Non-pigmented ciliary epithelial cell (primary cell): Measurements from ENCODE around the gene DAZAP1.
"Not testable (repeated sequence)": the region's sequence is repeated elsewhere in the genome, so short reads cannot be mapped to it uniquely, and the experiment has no call there.

Source experiments
- DNase-seq: peaks from one replicate; pipeline ENCODE4 v3.0.0-alpha.2; 2010; ENCODE audit warnings: low read depth

Gene DAZAP1

DNA sequence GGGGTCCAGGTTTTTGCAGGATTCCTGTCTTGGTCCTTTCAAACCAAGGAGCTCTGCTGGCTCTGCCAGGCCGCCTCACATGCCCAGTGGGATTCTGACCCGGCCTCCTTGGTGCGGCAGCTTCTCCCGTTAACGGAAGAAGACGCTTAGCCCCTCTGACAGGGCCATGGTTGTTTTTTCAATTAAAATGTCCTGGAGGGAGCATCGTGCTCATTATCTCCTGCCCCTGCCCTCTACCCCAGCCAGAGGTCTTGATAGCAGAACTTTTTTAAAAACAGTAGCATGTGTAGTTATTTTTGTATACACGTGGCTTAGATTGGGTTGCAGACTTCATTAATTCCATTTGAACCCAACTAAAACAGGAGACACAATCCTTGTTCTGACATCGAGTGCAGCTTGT lies 19.4 kb downstream of the DAZAP1 start:
- no peak for DNase-seq

DNA sequence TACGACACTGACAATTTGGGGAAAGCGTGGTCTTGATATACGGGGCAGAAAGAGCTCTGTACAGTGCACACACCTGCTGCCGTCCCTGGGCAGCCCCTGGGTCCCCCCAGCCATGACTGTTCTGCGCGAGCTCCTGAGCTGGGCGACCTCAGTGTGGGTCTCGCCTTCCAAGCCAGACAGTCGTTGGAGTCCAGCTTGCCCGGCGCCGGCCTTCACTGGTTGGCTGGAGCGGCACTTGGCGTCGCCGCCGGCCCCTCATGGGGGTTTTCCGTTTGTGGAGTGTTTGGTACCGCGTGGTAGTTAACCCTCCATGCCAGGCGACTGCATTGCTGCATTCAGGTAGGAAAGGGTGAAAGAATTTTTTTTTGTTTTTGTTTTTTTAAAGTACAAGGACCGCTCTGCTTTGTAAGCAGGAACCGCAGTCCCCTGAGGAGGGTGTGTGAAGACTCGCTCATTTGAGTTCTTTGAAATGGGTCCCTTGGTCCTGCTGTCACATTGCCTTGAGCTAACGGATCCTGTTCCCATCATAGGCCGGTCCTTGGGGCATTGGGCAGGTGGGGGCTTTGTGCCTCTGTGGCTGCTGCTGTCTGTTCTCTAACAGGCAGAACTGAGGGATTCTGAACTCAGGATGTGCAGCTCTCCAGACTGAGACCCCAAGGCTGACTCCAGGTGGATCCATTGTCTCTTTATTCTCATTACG lies 20.0 kb downstream of the DAZAP1 start:
- no peak for DNase-seq

DNA sequence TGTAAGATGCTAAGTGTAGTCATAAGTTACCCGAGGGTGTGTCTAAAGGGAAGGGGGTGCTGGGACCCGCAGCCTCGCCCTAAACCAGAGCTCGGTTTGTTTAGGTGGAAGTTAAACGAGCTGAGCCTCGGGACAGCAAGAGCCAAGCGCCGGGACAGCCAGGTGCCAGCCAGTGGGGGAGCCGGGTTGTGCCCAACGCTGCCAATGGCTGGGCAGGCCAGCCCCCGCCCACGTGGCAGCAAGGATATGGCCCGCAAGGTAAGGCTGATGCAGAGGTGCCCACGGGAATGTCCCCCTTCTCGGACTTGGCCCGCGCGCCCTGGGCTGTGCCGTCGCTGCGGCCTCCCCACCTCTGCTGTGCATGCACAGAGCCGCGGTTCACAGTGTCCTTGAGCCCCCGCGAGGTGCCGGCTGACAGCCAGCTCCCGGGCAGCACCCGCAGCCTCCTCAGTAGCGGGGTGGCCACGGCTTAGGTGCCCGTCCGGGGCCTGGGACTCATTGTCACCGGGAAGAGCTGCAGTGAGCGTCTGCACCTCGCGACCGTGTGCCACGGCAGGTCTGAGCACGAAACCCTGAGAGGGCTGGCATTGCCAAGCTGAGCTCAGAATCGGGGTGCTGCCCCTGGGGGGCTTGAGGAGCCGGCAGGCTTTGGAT lies 21.5 kb downstream of the DAZAP1 start:
- DNase-seq = no peak

DNA sequence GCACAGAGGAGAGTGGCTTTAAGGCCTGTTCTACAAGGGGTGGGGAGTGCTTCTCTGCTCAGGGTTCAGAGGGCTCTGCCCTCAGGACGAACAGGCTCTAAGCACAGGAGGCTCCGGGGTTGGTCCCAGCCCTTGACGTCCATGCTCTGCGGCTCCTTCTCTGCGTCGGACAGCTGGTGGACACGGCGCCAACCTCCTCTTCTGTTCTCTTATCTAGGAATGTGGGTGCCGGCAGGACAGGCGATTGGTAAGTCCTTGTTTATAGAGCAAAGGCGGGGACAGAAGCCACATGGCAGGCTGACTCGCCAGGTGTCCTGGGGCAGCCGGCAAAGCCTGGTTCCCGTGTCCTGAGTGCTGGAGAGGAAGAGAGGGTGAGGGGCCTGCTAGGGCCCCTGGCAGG lies 22.4 kb downstream of the DAZAP1 start:
- no peak for DNase-seq

DNA sequence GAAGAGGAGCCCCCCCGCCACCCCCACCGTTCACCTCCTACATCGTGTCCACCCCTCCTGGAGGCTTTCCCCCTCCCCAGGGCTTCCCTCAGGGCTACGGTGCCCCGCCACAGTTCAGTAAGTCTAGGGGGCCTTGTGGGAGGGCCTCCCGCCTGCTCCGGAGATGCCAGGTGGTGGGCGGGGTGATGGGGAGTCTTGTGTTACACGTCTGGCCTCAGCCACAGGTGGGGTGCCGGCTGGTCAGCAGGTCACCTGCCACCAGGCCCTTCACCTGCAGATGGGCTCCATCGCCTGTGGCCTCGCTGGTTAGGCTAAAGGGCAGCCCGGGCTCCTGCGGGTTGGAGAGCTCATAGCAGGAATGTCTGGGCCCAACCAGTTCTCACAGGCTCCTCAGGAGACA lies 22.9 kb downstream of the DAZAP1 start:
- DNase-seq = no peak

DNA sequence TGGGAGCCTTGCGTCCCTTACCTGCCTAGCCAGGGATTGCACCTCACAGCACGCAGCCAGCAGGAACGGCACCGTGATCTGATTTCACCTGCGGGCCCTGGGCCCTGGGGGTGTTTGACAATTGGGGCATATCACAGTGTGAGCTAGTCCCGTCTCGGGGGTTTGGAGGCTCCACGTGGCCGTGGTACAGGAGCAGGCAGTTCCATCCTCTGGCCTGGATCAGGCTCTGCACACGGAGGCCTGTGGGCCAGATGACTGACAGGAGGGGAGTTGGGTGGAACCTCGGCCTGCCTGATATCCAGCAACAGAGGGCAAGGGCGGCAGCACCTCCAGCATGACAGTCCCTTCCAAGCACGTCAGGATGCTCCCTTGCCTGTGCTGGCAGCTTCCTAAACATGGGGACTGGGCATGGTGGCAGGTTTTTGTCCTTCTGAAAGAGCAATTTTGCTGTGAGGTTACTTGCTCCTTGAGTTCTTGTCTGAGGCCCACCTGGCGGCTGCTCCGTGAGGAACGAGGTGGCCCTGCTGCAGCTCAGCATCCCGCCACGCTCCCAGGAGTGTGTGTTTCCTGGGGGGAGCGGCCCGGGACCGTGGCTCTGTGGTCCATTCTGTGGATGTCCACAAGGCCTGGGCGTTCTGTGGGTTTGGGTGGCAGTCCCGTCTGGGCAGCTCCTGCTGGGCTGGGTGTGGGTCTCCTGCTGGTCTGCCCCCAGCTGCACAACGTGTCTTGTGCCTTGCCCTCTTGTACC lies 24.5 kb downstream of the DAZAP1 start:
- DNase-seq = no peak

DNA sequence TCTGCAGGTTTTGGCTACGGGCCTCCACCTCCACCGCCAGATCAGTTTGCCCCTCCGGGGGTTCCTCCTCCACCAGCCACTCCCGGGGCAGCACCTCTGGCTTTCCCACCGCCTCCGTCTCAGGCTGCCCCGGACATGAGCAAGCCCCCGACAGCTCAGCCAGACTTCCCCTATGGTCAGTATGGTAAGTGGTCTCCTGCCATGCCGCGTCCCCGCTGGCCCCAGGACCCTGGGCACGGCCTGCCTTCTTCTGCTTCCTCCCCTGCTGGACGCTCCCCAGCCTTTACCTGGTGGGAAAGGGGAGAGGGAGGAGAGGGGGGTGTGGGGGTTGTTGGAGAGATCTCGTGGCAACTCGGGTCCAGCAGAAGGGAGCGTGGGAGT lies 25.1 kb downstream of the DAZAP1 start:
- DNase-seq = no peak

DNA sequence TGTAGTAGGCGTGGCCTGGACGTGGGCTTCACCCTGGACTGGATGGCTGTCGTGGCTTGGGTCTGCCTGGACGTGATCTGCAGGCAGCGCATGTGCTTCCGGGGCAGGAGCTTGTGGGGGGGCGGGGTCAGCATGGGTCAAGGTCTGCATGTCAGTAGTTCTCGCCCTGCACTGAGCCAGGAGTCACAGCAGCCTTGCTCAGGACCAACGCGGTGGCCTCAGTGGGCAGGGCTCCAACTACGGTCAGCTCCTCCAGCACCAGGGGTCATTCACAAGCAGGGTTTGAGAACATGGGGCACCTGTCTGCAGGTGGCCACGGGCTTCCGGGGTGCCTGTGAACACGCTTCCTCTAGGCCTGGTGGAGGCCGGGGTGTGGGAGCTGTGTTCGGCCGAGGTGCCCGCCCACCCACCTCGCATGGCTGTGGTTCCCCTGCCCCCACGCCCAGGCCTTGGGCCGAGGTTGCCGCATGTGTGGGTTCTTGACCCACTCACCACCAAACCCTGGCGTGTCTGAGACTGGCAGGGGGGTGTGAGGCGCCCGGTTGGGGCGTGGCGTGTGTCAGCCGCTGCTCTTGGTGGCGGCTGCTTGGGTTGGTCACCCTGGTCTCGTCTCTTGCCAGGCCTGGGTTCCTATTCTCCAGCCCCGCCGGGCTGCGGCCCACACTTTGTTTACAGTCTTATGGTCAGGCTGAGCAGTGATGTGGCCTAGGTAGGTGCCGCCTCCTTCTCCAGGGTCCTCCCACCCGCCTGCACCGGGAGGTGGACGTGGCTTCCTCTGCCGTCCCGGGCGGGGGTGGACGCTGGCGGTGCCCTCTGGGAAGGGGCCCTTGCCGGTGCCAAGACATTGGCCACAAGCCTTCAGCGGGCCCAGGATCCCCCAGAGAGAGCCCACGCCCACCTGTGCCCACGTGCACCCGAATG lies 26.0 kb downstream of the DAZAP1 start:
- no peak for DNase-seq

DNA sequence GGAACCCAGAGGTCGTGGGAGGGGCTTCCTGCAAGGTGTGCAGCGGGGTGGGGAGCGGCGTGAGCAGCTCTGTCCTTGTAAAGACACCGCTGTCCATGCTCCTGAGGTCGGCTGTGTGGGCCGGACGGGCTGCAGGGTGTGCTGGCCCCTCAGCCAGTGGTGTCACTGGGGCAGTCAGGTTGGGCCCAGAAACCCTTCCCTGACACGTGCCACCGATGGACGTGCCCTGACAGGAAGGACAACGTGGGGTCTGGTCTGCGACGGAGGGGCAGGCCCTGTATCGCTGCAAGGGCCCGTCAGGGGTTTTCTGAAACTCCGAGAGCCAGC lies 26.6 kb downstream of the DAZAP1 start:
- DNase-seq = no peak

DNA sequence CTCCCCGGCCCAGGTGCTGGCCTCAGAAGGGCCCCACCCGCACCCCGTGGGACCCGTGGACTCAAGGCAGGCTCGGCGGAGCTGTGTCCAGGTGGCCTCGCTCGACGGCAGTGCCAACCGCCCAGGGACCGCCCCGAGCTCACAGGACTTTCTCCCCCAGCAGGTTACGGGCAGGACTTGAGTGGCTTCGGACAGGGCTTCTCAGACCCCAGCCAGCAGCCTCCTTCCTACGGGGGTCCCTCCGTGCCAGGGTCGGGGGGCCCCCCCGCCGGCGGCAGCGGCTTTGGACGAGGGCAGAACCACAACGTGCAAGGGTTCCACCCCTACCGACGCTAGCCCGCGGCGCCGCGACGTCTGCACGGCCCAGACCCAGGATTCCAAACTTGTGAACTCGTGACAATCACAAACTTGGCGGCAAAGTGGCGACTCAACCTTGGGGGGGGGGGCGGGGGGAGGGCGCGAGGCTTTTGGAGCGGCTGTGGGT lies 27.2 kb downstream of the DAZAP1 start:
- no peak for DNase-seq

DNA sequence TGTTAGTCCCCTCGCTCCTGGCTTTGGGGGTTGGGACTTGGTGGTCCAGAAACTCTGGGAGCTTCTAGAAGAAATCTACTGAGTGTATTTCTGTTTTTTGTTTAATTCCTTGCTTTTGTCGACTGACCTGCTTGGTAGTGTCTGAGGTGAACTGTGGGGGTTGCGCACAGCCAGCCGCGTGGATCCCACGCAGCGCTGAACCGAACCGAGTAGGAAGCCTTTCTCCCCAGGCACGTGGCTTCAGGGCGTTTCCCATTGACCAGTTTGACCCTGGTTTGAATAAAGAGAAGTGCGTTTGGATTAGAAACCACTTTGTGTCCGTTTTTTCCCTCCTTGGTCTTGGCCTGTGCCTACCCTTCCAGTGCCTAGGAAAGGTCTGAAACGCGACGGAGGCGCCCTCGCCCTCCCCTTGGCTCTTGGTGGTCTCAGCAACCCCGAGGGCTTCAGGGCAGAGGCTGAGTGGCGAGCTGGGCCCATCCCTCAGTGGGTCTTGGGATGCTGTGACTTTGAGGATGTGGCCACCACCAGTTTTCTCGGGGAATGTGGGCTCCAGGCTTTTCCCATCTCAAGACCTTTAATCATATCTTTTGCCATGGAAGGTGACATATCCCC lies 28.1 kb downstream of the DAZAP1 start:
- no peak for DNase-seq

DNA sequence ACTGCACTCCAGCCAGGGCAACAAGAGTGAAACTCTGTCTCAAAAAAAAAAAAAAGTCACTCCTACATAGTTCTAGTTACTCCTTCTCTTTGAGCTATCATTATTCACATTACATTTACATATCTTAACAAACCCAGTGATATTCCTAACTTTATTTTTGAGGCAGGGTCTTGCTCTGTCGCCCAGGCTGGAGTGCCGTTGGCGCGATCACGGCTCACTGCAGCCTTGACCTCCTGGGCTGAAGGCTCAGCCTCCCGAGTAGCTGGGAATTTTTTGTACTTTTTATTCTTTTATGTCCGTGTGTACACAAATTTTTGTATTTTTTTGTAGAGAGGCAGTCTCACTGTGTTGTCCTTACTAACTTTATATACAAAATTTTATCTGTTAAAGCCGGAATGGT lies 30.2 kb downstream of the DAZAP1 start:
- DNase-seq = no peak

DNA sequence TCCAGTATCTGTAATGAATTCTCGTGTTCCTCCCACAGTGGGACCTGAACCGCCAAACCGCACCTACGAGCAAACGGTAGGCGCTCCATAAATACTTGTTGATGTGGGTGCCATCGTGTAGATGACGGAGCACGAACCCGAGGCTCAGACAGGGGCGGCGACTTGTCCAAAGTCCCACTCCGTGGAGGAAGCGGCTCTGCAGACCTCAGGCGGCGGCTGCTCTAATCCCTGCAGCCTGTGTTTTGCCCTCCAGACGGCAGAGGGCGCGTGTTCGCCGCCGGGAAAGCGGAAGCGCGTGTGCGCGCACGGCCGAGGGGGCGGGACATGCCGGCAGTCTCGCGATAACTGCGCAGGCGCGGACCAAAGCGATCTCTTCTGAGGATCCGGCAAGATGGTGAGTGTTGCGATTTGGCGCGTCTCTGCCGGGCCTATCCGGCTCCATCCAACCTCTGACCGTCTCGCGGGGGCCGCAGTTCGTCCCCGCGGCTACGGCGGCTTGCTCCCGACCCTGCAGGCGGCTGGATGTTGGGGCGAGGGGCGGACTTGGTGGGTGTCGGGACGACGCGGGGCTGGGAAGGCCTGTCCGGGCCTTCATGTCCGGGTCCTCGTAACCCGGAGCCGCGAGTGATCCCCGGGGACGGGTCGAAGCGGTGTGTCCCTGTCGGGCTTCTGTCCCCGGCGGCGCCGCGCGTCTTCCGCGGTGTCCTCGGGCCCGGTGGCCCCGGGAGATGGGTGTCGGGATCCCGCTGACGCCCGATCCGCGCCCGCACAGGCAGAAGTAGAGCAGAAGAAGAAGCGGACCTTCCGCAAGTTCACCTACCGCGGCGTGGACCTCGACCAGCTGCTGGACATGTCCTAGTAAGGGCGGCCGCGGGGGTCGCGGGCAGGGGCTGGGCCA lies 30.9 kb downstream of the DAZAP1 start, which contains the start of gene RPS15:
Gene RPS15, plus strand, starts transcription at position 362 of the 898 bp plus-strand sequence. Its CDS starts 30 bp downstream, at position 392.
- peak; percentile 59 for DNase-seq

DNA sequence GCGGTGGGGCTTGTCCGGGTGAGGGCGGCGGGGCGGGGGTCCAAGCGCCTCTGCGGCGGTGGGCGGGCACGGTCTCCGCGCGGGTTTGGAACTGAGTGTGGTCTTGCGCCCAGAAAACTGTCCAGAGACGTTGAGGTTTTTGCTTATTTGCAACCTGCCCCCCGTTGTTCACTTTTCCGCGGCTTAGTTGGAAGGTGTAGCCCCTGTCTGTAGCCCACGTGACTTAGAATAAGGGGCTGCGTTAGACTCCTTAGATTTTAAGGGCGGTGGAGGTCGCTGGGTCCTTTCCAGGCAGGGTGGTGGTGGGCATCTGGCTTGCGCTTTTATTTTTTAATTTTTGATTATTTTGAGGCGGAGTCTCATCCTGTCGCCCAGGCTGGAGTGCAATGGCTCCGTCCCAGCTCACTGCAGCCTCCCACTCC lies 31.6 kb downstream of the DAZAP1 start:
- no peak for DNase-seq

DNA sequence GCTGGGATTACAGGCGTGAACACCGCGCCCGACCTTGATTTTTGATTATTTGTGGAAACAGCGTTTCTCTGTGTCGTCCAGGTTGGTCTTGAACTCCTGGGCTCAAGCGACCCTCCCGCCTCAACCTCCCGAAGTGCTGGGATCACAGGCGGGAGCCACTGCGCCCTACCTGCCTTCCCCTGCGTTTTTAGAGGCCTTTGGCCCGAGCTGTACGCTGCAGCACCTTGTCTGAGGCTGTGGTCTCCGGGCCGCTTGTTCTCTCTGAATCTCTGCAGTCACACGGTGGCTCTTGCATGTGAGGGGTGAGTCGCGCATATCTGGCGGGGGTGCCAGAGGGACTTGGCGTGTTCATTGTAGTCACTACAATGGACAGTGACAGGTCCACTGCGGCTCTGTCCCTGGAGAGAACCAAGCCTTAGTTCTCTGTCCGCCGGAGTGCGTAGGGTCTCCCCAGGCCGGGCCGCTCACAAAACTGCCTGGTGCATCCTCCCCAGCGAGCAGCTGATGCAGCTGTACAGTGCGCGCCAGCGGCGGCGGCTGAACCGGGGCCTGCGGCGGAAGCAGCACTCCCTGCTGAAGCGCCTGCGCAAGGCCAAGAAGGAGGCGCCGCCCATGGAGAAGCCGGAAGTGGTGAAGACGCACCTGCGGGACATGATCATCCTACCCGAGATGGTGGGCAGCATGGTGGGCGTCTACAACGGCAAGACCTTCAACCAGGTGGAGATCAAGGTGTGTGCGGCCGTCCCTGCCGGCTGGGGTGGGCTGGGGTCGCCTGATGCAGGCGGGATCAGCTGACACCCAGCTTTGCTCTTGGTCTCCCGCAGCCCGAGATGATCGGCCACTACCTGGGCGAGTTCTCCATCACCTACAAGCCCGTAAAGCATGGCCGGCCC lies 32.4 kb downstream of the DAZAP1 start:
- DNase-seq = not testable (repeated sequence)

DNA sequence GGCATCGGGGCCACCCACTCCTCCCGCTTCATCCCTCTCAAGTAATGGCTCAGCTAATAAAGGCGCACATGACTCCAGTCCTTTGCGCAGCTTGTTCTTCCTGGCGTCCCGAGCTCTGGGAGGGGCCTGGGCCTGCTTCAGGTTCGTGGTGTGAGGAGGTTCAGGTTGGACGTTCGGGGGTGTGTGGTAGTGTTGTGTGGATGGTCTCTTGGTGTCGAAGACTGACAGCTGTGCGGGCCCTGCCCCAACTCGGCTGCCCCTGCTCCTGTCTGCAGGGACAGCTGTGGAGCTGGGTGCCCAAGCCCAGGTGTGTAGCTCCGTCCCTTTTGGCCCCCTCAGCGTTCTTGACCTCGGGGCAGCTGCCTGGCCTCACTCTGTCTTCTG lies 33.0 kb downstream of the DAZAP1 start:
- DNase-seq = no peak

DNA sequence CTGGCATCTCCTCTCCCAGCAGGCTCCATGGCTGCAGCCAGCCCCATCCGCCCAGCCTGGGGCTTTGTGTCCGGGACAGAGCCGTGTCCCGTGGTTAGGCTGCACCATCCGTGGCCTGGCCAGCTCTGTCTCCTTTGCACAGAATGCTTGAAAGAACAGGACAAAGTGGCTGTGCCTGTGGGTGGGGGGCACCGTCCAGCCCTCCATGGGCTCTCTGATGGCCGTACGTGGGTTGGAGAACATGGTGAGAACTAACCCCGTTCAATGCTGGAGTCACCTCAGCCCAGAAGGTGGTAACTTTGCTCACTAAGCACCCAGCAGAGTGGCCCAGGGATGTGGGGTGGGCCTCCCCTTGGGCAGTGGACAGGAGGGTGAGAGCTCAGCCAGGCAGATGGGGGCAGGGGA lies 33.6 kb downstream of the DAZAP1 start:
- no peak for DNase-seq

DNA sequence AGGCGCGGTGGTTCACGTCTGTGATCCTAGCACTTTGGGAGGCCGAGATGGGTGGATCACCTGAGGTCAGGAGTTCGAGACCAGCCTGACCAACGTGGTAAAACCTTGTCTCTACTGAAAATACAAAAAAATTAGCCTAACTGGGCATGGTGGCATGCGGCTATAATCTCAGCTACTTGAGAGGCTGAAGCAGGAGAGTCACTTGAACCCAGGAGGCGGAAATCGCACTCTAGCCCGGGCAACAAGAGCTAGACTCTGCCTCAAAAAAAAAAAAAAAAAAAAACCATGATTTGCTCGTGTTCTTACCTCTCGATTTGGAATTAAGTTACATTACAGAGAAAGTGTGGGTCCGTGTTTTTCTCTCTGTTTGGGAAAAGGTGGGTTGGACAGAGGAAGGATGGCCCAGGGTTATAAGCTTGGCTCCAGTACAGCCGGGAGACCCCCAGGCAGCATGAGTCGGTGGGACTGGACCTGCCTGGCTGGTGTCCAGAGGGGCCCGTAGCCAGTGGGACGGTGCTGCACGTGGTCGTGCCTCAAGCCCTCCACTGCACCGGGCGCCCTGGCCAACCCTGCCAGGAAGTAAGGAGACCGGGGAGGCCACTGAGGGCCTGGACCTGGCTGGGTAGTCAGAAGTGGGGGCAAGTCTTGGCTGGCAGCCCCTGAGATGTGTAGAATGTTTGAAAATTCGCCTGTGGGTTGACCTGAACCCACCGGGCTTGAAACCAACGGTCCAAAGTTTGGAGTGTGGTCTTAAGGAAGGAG lies 34.5 kb downstream of the DAZAP1 start:
- DNase-seq = no peak
